ENCODE data around the gene PGM5.
"Not testable (repeated sequence)": the region's sequence is repeated elsewhere in the genome, so short reads cannot be mapped to it uniquely, and the experiment has no call there.

The PGM5 gene

DNA sequence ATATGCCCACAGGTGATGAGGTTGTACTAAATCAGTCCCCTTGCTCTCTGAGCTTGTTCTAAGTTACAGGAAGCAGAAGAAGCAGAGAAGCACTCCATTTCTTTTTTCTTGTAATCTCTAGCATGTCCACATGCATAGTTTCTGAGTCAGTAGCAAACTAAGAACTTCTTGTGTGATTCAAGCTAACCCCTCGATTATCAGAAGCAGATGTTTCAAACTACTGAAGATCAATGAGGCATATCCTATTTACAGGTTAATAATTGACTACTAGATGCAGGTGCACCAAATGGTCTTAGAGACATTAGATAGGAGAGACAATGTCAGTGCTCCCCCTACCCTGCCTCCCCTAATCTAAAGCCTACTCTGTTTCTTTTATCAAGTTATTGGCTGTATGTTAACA lies 21.3 kb downstream of the PGM5 start:
- not testable (repeated sequence) for DNase-seq (ENCODE audit: low read depth in 2 of 2)

GRCh38 chr9:68383894-68384293 lies 27.5 kb downstream of the PGM5 start:
- DNase-seq (ENCODE audit: low read depth in 2 of 2): not testable (repeated sequence)

DNA sequence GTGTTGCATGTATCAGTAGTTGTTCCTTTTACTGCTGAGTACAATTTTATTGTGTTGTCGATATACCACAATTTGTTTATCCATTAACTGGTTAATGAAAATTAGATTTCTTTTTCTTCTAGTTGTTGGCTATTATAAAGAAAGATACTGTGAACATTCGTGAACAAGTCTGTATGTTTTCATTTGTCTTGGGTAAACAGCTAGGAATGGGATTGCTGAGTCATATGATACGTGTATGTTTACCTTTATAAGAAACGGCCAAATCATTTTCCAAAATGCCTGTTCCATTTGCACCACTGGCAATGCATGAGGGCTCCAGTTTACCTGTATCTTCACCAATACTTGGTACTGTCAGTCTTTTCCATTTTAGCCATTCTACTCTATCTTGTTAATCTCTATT lies 33.1 kb downstream of the PGM5 start:
- not testable (repeated sequence) for DNase-seq (ENCODE audit: low read depth in 2 of 2)

- DNase-seq (ENCODE audit: low read depth in 2 of 2): not testable (repeated sequence)
Measured at GRCh38 chr9:68390737-68391136, 34.3 kb downstream of the PGM5 start.

- not testable (repeated sequence) for DNase-seq (ENCODE audit: low read depth in 2 of 2)
Measured at GRCh38 chr9:68396411-68397094, 40.1 kb downstream of the PGM5 start.

DNA sequence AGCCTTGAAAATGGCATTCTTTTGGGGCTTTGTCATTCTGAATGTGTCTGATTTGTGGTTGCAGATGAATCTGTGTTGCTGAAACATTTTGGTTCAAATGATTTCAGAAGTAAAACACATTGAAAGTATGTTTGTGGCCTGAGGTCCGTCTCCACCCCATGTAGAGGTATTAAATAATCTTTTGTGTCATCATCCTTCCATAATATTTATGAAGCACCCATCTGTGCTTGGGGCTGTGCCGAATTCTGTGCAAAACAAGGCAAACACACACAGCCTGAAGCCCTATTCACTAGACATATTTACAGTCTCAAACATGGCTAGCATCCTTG lies 40.6 kb downstream of the PGM5 start:
- not testable (repeated sequence) for DNase-seq (ENCODE audit: low read depth in 2 of 2)

DNA sequence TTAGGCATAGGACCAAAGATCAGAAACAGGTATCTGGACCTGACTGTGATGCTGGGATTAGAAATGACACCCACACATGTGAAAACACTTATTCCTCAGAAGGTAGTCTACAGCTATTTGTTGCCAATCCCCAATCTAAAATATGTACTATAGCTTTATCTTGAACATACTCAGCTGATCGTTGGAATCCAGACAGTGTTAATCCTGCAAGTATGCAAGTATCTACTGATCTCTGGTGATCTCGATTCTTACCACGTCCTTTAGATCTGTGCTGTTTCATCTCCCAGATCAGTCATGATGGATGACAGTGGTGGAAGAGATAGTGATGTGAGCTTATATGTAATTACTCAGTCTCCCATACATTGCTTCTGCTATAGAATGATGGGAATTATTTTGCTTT lies 41.4 kb downstream of the PGM5 start:
- DNase-seq (ENCODE audit: low read depth in 2 of 2): not testable (repeated sequence)

DNA sequence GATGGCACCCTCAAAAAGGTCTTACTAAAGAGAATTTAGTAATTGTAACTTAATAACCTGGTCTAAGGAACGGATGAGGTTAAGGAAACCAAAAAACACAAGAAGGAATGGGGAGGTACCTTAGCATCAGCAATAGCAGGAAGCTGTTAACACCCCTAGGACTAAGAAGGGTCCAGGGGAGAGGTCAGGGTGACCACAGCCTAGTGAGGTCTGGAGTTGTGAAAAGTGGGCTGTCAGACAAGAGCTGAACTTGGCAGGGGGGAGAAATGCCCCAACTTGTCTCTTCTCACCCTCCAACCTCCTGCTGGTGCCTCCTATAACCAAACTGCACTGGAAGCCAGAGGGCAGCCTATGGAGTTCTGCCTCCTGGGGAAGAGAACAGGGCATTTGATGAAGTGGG lies 41.9 kb downstream of the PGM5 start:
- not testable (repeated sequence) for DNase-seq (ENCODE audit: low read depth in 2 of 2)

DNA sequence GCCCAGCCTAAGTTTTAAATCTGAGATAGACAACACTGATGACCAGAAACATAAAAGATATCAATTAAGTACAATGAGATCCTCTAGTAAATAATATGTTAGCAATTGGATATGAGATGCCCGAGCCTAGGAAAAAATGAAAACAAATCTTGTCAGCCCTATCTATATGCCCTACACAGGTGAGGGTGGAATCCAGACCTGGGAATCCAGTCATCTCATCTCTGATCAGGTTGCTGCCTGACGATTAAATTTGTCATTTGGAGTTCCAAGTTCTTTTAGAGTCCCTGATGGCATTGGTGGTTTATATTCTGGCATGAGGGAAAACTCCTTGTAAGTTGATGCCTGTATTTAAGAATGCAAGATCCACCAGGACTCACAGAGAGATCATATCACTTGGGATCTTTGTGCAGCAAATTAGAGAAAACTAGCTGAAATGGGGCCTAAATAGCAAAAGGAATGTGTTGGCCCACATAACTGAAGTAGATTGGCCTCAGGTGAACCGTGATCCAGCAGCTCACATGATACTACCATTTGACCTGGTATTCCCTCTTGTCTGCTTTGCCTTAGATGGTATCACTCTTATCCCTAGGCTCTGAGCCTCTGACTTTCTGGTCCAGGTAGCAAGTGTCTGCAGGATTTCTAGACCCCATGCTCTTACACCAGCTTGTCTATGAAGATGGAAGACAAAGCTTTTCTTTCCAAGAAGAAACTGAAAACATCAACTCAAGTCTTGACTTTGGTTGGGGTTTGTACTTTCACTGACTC lies 48.2 kb downstream of the PGM5 start:
- DNase-seq (ENCODE audit: low read depth in 2 of 2): not testable (repeated sequence)

DNA sequence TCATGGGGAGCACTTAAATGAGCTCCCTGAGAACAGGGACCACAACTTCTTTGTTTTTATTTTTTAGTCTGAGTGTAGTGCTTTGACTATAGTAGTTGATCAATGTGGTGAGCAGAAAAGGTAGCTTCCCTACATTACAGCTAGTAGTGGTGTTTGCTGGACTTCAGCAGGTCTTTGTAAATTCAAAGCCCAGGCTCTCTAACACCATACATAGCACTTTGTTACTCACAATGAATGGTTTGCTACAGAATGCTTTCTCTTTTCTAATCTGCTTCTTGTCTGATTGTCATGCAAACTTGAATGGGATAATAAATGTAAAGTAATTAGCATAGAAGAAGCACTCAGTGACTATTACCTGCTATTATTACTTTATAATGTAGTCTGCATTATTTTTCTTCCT lies 55.5 kb downstream of the PGM5 start:
- DNase-seq (ENCODE audit: low read depth in 2 of 2): not testable (repeated sequence)

GRCh38 chr9:68412754-68413153 lies 56.3 kb downstream of the PGM5 start:
- not testable (repeated sequence) for DNase-seq (ENCODE audit: low read depth in 2 of 2)

- DNase-seq (ENCODE audit: low read depth in 2 of 2): not testable (repeated sequence)
Measured at GRCh38 chr9:68415065-68415464, 58.7 kb downstream of the PGM5 start.

- no peak for DNase-seq (ENCODE audit: low read depth in 2 of 2)
Measured at GRCh38 chr9:68416936-68417564, 60.6 kb downstream of the PGM5 start.

DNA sequence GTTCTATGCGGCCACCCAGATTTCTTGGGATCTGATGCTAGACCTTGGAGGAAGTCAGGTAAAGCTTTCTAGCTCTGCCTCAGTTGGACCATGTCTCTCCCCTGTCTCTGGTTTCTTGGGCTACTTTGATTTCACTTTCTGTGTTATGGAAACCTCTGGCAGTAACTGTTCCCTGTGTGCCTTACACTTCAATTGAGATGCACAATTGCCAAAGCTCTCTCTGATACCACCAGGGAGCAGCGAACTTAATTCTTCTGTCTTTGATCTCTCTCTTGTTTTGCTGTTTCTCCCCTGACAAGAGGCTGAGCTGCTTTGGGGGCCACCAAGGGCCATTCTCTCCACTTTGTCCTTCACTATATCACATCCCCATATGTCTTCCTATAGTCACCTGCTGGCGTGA lies 61.4 kb downstream of the PGM5 start:
- DNase-seq (ENCODE audit: low read depth in 2 of 2): no peak

- no peak for DNase-seq (ENCODE audit: low read depth in 2 of 2)
Measured at GRCh38 chr9:68418259-68418845, 61.9 kb downstream of the PGM5 start.

GRCh38 chr9:68419901-68420300 lies 63.5 kb downstream of the PGM5 start:
- no peak for DNase-seq (ENCODE audit: low read depth in 2 of 2)

GRCh38 chr9:68426755-68427154 lies 70.3 kb downstream of the PGM5 start:
- no peak for DNase-seq (ENCODE audit: low read depth in 2 of 2)

DNA sequence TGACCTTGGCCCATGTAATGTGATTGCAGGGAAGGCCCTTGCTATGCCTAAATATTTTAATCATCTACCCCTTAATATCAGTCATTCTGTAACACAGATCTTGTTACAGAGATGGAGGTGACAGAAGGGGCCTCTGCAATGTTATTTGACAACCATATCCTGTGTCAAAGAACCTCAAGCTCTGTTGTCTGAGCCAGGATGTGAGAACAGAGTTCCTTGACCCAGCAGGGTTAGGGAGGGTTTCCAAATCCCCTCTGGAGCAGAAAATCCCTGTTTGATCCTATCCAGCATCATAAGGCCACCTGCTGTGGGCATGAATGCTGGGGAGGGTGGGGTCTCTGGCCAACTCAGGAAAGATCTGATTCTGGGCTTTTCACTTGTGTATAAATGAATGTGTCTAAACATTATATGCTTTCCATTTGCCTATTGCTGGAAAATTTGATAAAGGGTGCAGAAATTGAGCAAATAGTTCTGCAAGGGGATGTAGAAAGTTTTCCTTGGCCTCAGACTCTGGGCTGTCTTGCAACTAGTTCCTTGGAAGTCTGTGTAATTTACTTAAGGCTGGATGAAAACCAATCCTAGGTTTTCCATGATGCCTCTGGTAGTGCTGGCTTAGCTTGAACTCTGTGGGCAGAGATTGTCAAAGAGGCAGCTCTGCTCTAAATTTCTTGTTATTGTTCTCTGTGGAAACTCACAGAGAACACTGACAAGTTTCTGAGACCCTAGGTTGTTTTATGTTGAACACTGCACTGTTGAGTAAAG lies 71.0 kb downstream of the PGM5 start:
- DNase-seq (ENCODE audit: low read depth in 2 of 2): no peak

DNA sequence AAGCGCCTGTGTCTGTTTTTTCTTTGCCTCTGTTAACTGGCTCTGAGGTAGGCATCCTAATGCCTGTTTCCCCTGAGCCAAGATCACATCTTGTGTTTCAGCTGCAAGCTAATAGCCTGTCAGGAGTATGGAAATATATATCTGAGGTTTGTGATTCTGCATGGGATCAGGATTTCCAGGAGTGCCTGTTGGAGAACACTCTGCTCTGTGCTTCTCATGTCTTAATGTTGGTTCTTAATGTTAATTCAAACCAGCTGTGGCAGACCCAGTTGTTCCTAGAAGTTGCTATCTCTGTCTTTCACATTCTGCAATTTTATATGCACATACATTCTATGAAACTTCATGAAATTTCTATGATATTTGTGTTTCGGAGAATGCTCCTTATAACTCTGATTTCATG lies 72.1 kb downstream of the PGM5 start:
- DNase-seq (ENCODE audit: low read depth in 2 of 2): no peak

DNA sequence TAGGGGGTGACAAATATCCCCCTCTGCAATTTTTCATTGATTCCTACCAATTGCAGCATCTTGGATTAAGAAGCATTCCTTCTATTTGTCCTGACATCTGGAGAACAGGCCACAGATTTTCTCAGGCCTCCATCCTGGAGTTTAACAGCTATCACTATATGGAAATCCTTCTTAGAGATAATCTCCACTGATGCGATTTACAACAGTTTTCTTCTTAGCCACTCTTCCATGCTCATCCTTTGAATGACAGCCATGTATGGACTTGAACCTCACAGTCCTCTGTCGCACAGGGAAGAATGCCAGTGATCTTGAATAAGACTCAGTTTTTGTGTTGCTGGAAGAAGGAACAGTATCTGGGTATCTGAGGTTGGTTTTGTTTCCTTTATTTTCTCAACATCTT lies 73.2 kb downstream of the PGM5 start:
- DNase-seq (ENCODE audit: low read depth in 2 of 2): no peak

GRCh38 chr9:68431307-68431706 lies 74.9 kb downstream of the PGM5 start:
- DNase-seq (ENCODE audit: low read depth in 2 of 2): no peak
